ENCODE data around the gene KRTCAP2. TPM values are rescaled to one million over a fixed set of nuclear protein-coding genes. Genes with fewer than 3 reads are reported as not detected.

Gene KRTCAP2
- total and polyA plus RNA-seq, 2 experiments from 2014 or later = 191 to 440 TPM

GRCh38 chr1:155176544-155177071, 3.5 kb upstream of the KRTCAP2 start:
- Histone ChIP-seq H4K20me1 (ENCODE audit: insufficient read depth, poor library complexity, severe bottlenecking) (no peaks in the 10 kb centered on the region), H3K27ac (no peak overlapping the region), H2AFZ (no peak overlapping the region), H3K27me3 (peaks cover 5% of the 10 kb centered on the region), H3K4me2 (no peak overlapping the region), H3K4me1 (ENCODE audit: insufficient read depth) (peaks cover 13% of the 10 kb centered on the region), H3K36me3 (replicated peaks; ENCODE audit: insufficient read depth, low read depth) (no peaks in the 10 kb centered on the region), H3K4me3 (no peak overlapping the region), H3K9me3 (ENCODE audit: low read depth) (no peaks in the 10 kb centered on the region), H3K79me2 (peaks cover 10% of the 10 kb centered on the region), H3K9me2 (replicated peaks; ENCODE audit: insufficient read depth) (no peaks in the 10 kb centered on the region)
- WGBS (ENCODE audit: low lambda C conversion rate, missing lambda C conversion rate) = 65% methylated on average over 8 of the region's 8 CpGs
- TF ChIP-seq EZH2 (IDR thresholded peaks at IDR 0.05; ENCODE audit: borderline replicate concordance) (no peak), CTCF (IDR thresholded peaks at IDR 0.05; ENCODE audit: poor library complexity) (peak; percentile 78), EZH2phosphoT487 (IDR thresholded peaks at IDR 0.05; ENCODE audit: low read depth, severe bottlenecking, unreplicated experiment) (no peak)
- DNase-seq (ENCODE audit: low spot score) = peak; percentile 87

GRCh38 chr1:155175927-155176371, 2.8 kb upstream of the KRTCAP2 start:
- no peak overlapping the region for H3K27ac ChIP-seq
- no peak overlapping the region for H3K4me2 ChIP-seq
- WGBS (ENCODE audit: low lambda C conversion rate, missing lambda C conversion rate) = 96% methylated on average over 9 of the region's 9 CpGs
- H3K9me2 ChIP-seq (replicated peaks; ENCODE audit: insufficient read depth) = no peaks in the 10 kb centered on the region
- peaks cover 13% of the 10 kb centered on the region for H3K4me1 ChIP-seq (ENCODE audit: insufficient read depth)
- H3K4me3 ChIP-seq = no peak overlapping the region
- peaks cover 16% of the 10 kb centered on the region for H3K79me2 ChIP-seq
- TF ChIP-seq CTCF (IDR thresholded peaks at IDR 0.05; ENCODE audit: poor library complexity) (no peak), EZH2phosphoT487 (IDR thresholded peaks at IDR 0.05; ENCODE audit: low read depth, severe bottlenecking, unreplicated experiment) (no peak), EZH2 (IDR thresholded peaks at IDR 0.05; ENCODE audit: borderline replicate concordance) (no peak)
- no peaks in the 10 kb centered on the region for H3K36me3 ChIP-seq (replicated peaks; ENCODE audit: insufficient read depth, low read depth)
- no peak for DNase-seq (ENCODE audit: low spot score)
- H4K20me1 ChIP-seq (ENCODE audit: insufficient read depth, poor library complexity, severe bottlenecking) = no peaks in the 10 kb centered on the region
- peaks cover 5% of the 10 kb centered on the region for H3K27me3 ChIP-seq
- H2AFZ ChIP-seq = no peak overlapping the region
- H3K9me3 ChIP-seq (ENCODE audit: low read depth) = no peaks in the 10 kb centered on the region

- H3K4me1 ChIP-seq (ENCODE audit: insufficient read depth) = peaks cover 13% of the 10 kb centered on the region
- no peaks in the 10 kb centered on the region for H3K9me3 ChIP-seq (ENCODE audit: low read depth)
- TF ChIP-seq CTCF (IDR thresholded peaks at IDR 0.05; ENCODE audit: poor library complexity) = no peak
- no peak for TF ChIP-seq EZH2 (IDR thresholded peaks at IDR 0.05; ENCODE audit: borderline replicate concordance)
- TF ChIP-seq EZH2phosphoT487 (IDR thresholded peaks at IDR 0.05; ENCODE audit: low read depth, severe bottlenecking, unreplicated experiment) = no peak
- peak overlapping the region; percentile 40 for H3K27ac ChIP-seq
- peaks cover 5% of the 10 kb centered on the region for H3K27me3 ChIP-seq
- H3K79me2 ChIP-seq = peaks cover 22% of the 10 kb centered on the region
- 92% methylated on average over 12 of the region's 12 CpGs for WGBS (ENCODE audit: low lambda C conversion rate, missing lambda C conversion rate)
- H3K4me3 ChIP-seq = no peak overlapping the region
- H2AFZ ChIP-seq = no peak overlapping the region
- no peaks in the 10 kb centered on the region for H3K9me2 ChIP-seq (replicated peaks; ENCODE audit: insufficient read depth)
- H3K4me2 ChIP-seq = peak overlapping the region; percentile 82
- H3K36me3 ChIP-seq (replicated peaks; ENCODE audit: insufficient read depth, low read depth) = no peaks in the 10 kb centered on the region
- H4K20me1 ChIP-seq (ENCODE audit: insufficient read depth, poor library complexity, severe bottlenecking) = no peaks in the 10 kb centered on the region
- no peak for DNase-seq (ENCODE audit: low spot score)
Measured at GRCh38 chr1:155175281-155175926, 2.3 kb upstream of the KRTCAP2 start.

Measured in hepatocyte (in vitro differentiated cells).